Measurements from ENCODE around the gene ALDH1A1.

ALDH1A1 gene

DNA sequence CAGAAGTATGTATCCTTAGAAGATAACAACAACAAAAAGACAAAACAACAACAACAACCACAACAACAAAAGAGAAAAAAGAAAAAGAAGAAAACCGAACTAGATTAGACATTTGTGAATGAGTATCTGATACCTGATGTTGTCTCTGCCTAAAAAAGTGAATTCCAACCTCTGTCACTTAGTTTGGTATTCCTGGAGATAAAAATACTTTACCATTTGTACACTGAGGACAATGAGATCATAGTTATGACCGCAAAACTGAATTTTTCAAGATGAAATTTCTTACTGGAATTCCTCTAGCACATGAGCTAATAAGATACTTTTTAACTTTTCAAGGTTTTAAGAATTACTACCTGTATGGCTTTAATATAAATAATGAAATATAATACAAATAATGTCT is 54.5 kb downstream of the ALDH1A1 start:
- no peak overlapping the region for H3K27ac ChIP-seq (ENCODE audit: low read length)
- no peaks in the 10 kb centered on the region for H3K9me3 ChIP-seq (ENCODE audit: insufficient read depth, low read depth, low read length)
- no peak overlapping the region for H3K9ac ChIP-seq (ENCODE audit: low read depth, low read length)
- H3K4me3 ChIP-seq (ENCODE audit: low read length): no peak overlapping the region
- no peaks in the 10 kb centered on the region for H3K27me3 ChIP-seq (ENCODE audit: insufficient read depth, low read length)
- no peaks in the 10 kb centered on the region for H3K36me3 ChIP-seq (ENCODE audit: insufficient read depth, low read depth, low read length)
- no peaks in the 10 kb centered on the region for H3K4me1 ChIP-seq (ENCODE audit: insufficient read depth, low read length)

DNA sequence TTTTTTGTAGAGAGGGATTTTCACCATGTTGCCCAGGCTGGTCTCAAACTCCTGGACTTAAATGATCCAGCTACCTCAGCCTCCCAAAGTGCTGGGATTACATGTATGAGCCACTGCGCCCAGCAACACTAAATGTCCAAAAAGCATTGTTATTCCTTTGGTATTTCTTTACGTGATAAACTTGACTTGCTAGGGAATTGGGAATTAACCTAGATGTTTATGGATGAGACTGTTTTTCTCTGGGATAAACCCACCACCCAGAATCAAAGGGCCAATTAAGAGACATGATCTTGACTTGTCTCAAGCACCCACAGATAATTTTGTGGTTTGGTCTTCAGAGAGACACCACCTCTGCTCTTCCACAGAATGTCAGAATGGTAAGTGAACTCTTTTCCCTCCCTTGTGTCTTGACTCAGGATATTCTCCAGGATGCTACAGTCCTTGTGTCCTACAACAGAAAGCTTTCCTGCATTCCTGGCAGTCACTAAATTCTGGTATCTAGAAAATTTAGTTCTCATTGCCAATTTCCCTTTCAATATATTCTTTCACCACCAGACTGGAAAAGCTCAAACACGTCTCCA is 55.7 kb downstream of the ALDH1A1 start:
- no peaks in the 10 kb centered on the region for H3K9me3 ChIP-seq (ENCODE audit: insufficient read depth, low read depth, low read length)
- H3K36me3 ChIP-seq (ENCODE audit: insufficient read depth, low read depth, low read length): no peaks in the 10 kb centered on the region
- no peak overlapping the region for H3K9ac ChIP-seq (ENCODE audit: low read depth, low read length)

DNA sequence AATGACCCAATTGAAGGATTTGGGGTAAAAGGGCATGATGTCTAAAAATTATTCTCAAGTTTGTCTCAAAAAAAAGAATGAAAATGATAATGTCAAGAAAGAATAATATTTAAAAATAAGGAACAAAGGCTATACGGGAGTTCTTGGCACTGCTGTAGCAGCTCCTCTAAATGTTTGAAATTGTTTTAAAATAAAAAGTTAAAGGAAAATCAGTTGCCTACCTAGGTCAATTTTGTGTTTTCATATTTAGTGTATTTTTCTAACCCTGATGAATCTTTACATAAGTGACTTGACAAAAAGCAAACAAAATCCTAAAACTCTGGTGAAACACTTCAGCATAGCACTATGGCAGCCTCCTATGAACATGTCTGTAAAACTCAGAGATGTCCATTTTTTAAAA is 56.4 kb downstream of the ALDH1A1 start:
- no peaks in the 10 kb centered on the region for H3K9me3 ChIP-seq (ENCODE audit: insufficient read depth, low read depth, low read length)
- no peak overlapping the region for H3K4me3 ChIP-seq (ENCODE audit: low read length)
- no peaks in the 10 kb centered on the region for H3K4me1 ChIP-seq (ENCODE audit: insufficient read depth, low read length)
- H3K27ac ChIP-seq (ENCODE audit: low read length): no peak overlapping the region
- no peaks in the 10 kb centered on the region for H3K27me3 ChIP-seq (ENCODE audit: insufficient read depth, low read length)
- H3K36me3 ChIP-seq (ENCODE audit: insufficient read depth, low read depth, low read length): no peaks in the 10 kb centered on the region
- no peak overlapping the region for H3K9ac ChIP-seq (ENCODE audit: low read depth, low read length)

More for the DNA sequence above, 55.7 kb downstream of the ALDH1A1 start:
- no peaks in the 10 kb centered on the region for H3K27me3 ChIP-seq (ENCODE audit: insufficient read depth, low read length)
- H3K4me1 ChIP-seq (ENCODE audit: insufficient read depth, low read length): no peaks in the 10 kb centered on the region
- H3K4me3 ChIP-seq (ENCODE audit: low read length): no peak overlapping the region
- no peak overlapping the region for H3K27ac ChIP-seq (ENCODE audit: low read length)

DNA sequence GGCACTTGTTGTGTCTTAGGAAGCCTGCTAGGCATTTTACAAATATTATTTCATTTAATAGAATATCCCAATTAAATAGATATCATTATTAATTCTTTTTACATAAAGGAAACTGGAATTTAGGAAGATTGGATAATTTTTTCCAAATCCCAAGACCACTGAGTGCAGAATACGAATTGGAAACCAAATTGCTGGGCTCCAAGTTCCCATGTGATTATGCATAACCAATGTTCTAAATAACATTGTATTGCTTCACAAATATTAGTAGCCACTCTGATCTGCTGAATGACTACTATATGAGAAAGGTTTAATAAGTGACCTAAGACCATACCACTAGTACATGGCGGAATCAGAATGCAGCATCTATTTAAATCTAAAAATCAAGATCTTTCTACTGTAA is 57.7 kb downstream of the ALDH1A1 start:
- no peaks in the 10 kb centered on the region for H3K9me3 ChIP-seq (ENCODE audit: insufficient read depth, low read depth, low read length)
- no peaks in the 10 kb centered on the region for H3K36me3 ChIP-seq (ENCODE audit: insufficient read depth, low read depth, low read length)
- no peak overlapping the region for H3K9ac ChIP-seq (ENCODE audit: low read depth, low read length)
- no peaks in the 10 kb centered on the region for H3K27me3 ChIP-seq (ENCODE audit: insufficient read depth, low read length)
- H3K4me3 ChIP-seq (ENCODE audit: low read length): no peak overlapping the region
- no peaks in the 10 kb centered on the region for H3K4me1 ChIP-seq (ENCODE audit: insufficient read depth, low read length)
- no peak overlapping the region for H3K27ac ChIP-seq (ENCODE audit: low read length)

DNA sequence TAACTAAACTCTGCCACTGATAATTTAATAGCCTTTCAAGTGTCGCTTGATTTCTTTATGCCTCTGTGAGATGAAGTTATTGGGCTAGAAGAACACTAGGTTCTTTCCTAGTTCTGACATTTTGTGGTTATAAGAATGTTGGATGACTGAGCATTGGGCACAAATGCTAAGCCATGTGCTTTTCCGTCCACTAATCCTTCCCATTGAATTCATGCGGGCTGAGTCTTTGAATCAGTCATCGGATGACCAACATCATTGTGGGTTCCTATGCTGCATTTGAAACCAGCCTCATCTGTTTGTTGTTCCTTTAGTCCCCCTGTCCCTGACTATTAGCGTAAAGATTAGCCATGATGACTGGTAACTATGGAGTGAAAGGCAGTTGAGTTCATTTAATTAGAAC is 58.5 kb downstream of the ALDH1A1 start:
- Histone ChIP-seq H3K4me1 (ENCODE audit: insufficient read depth, low read length) (no peaks in the 10 kb centered on the region), H3K27me3 (ENCODE audit: insufficient read depth, low read length) (no peaks in the 10 kb centered on the region), H3K9ac (ENCODE audit: low read depth, low read length) (no peak overlapping the region), H3K36me3 (ENCODE audit: insufficient read depth, low read depth, low read length) (no peaks in the 10 kb centered on the region), H3K4me3 (ENCODE audit: low read length) (no peak overlapping the region), H3K27ac (ENCODE audit: low read length) (no peak overlapping the region), H3K9me3 (ENCODE audit: insufficient read depth, low read depth, low read length) (no peaks in the 10 kb centered on the region)

DNA sequence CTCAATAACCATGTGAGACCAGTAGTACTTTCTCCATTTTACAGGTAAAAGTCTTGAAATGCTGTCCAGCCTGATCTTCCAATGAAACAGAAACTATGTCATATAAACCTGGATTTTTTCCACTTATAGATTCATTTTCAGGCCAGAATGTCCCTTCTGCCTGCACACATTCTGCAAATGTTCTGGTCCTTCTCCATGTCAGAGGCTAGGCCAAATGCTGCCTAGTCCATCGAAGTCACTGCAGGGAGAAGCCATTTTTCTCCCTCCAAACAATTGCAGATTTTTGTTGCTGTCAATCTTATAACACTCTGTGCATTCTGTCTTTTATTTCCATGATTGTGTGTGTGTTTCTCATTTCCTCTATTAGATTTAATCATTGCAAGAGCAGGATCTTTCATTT is 59.4 kb downstream of the ALDH1A1 start:
- Histone ChIP-seq H3K4me1 (ENCODE audit: insufficient read depth, low read length) (no peaks in the 10 kb centered on the region), H3K9ac (ENCODE audit: low read depth, low read length) (no peak overlapping the region), H3K27ac (ENCODE audit: low read length) (no peak overlapping the region), H3K27me3 (ENCODE audit: insufficient read depth, low read length) (no peaks in the 10 kb centered on the region), H3K9me3 (ENCODE audit: insufficient read depth, low read depth, low read length) (no peaks in the 10 kb centered on the region), H3K4me3 (ENCODE audit: low read length) (no peak overlapping the region), H3K36me3 (ENCODE audit: insufficient read depth, low read depth, low read length) (no peaks in the 10 kb centered on the region)

DNA sequence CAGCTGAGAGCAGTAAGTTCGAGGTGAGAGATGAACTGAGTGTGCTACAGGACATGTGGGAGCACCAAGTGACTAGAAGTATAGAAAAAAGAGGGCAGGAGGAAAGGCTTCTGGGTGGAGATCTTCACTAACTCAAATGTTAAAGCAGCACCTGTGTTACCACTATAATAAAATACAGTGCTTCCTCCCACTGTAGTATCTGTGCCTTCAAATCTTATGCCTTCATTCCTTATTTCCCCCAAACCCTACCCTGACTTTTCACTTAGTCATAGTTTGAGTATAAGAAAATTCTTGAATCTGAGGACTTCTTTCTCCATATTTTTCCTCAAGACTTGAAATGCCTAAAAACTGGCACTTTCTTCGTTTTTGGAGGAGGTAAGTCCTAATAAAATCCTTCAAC is 61.8 kb downstream of the ALDH1A1 start:
- no peak overlapping the region for H3K9ac ChIP-seq (ENCODE audit: low read depth, low read length)
- H3K4me3 ChIP-seq (ENCODE audit: low read length): no peak overlapping the region
- H3K4me1 ChIP-seq (ENCODE audit: insufficient read depth, low read length): no peaks in the 10 kb centered on the region
- H3K27ac ChIP-seq (ENCODE audit: low read length): no peak overlapping the region
- H3K36me3 ChIP-seq (ENCODE audit: insufficient read depth, low read depth, low read length): no peaks in the 10 kb centered on the region
- H3K9me3 ChIP-seq (ENCODE audit: insufficient read depth, low read depth, low read length): peaks cover 6% of the 10 kb centered on the region; the same call in 1 of the 2 replicates
- H3K27me3 ChIP-seq (ENCODE audit: insufficient read depth, low read length): no peaks in the 10 kb centered on the region

DNA sequence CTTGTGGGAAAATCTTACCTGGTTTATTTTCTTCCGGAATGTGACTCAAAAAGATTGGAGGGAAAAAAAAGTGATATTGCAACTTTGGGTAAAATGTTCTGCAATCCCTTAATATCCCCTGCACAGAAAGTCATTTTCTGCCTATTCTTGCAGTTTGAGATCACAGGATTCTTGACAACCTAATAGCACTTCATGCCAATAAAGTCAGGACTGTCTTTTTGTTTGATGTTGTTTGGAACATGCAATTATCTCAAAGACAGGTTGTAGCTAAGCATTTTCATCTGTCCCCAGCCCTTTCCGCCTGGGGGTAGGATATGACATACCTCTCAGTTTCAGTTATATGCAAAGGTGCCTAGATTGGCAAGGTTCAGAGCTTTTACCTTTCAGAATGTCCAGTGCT is 63.9 kb downstream of the ALDH1A1 start:
- no peaks in the 10 kb centered on the region for H3K4me1 ChIP-seq (ENCODE audit: insufficient read depth, low read length)
- no peak overlapping the region for H3K4me3 ChIP-seq (ENCODE audit: low read length)
- no peaks in the 10 kb centered on the region for H3K27me3 ChIP-seq (ENCODE audit: insufficient read depth, low read length)
- H3K27ac ChIP-seq (ENCODE audit: low read length): no peak overlapping the region
- H3K36me3 ChIP-seq (ENCODE audit: insufficient read depth, low read depth, low read length): no peaks in the 10 kb centered on the region
- H3K9ac ChIP-seq (ENCODE audit: low read depth, low read length): no peak overlapping the region
- H3K9me3 ChIP-seq (ENCODE audit: insufficient read depth, low read depth, low read length): peaks cover 6% of the 10 kb centered on the region; the same call in 1 of the 2 replicates

DNA sequence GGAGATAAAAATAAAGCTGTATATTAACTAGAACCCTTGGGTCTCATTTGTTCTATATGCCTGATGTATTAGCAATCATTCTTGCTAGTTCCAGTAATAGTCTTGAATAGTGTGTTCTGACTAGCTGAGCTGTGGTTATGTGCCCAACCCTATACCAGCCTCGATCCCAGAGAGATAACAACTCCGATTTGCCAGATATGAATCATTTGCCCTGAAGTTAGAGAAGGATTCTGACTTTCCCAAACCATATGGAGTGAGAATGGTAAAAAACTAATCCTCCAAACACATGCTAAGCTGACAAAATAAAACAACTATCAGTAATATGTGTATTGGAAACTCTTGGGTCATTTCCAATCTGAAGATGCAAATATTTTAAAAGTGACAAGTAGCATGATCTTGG is 64.8 kb downstream of the ALDH1A1 start:
- H3K9me3 ChIP-seq (ENCODE audit: insufficient read depth, low read depth, low read length): peaks cover 6% of the 10 kb centered on the region; the same call in 1 of the 2 replicates
- no peak overlapping the region for H3K27ac ChIP-seq (ENCODE audit: low read length)
- H3K27me3 ChIP-seq (ENCODE audit: insufficient read depth, low read length): no peaks in the 10 kb centered on the region
- H3K4me1 ChIP-seq (ENCODE audit: insufficient read depth, low read length): no peaks in the 10 kb centered on the region
- H3K9ac ChIP-seq (ENCODE audit: low read depth, low read length): no peak overlapping the region
- no peaks in the 10 kb centered on the region for H3K36me3 ChIP-seq (ENCODE audit: insufficient read depth, low read depth, low read length)
- H3K4me3 ChIP-seq (ENCODE audit: low read length): no peak overlapping the region

DNA sequence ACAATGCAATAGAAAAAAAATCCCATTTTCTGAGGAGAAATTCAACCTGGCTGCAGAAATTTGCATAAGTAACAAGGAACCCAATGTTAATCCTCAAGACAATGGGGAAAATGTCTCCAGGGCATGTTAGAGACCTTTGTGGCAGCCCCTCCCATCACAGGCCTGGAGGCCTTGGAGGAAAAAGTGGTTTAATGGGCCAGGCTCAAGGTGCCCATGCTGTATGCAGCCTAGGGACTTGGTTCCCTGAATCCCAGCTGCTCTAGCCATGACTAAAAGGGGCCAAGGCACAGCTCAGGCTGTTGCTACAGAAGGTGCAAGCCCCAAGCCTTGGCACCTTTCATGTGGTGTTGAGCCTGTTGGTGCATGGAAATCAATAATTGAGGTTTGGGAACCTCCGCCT is 66.5 kb downstream of the ALDH1A1 start:
- H3K36me3 ChIP-seq (ENCODE audit: insufficient read depth, low read depth, low read length): no peaks in the 10 kb centered on the region
- peaks cover 6% of the 10 kb centered on the region; the same call in 1 of the 2 replicates for H3K9me3 ChIP-seq (ENCODE audit: insufficient read depth, low read depth, low read length)
- H3K9ac ChIP-seq (ENCODE audit: low read depth, low read length): no peak overlapping the region
- no peaks in the 10 kb centered on the region for H3K4me1 ChIP-seq (ENCODE audit: insufficient read depth, low read length)
- no peak overlapping the region for H3K27ac ChIP-seq (ENCODE audit: low read length)
- H3K27me3 ChIP-seq (ENCODE audit: insufficient read depth, low read length): no peaks in the 10 kb centered on the region
- no peak overlapping the region for H3K4me3 ChIP-seq (ENCODE audit: low read length)

DNA sequence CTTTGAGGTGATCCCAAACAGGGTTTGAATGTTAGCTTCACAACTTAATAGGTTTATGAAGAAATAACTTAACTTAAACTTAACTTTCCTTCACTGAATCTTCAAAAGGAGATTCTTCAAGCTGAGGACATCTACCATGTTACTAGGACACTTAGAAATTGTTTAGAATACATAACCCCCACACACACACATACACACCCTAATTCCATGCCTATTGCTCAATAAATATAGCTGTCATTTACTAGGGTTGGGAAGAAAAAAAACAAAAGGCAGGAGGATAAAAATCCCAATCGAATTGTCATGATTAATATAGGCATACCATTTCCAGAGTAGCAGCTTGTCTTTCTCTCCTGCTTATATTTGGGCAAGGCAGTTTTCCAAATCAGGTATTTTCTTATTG is 68.3 kb downstream of the ALDH1A1 start:
- Histone ChIP-seq H3K36me3 (ENCODE audit: insufficient read depth, low read depth, low read length) (no peaks in the 10 kb centered on the region), H3K4me3 (ENCODE audit: low read length) (no peak overlapping the region), H3K4me1 (ENCODE audit: insufficient read depth, low read length) (no peaks in the 10 kb centered on the region), H3K9me3 (ENCODE audit: insufficient read depth, low read depth, low read length) (peaks cover 6% of the 10 kb centered on the region; the same call in 1 of the 2 replicates), H3K27me3 (ENCODE audit: insufficient read depth, low read length) (no peaks in the 10 kb centered on the region), H3K9ac (ENCODE audit: low read depth, low read length) (no peak overlapping the region), H3K27ac (ENCODE audit: low read length) (no peak overlapping the region)

DNA sequence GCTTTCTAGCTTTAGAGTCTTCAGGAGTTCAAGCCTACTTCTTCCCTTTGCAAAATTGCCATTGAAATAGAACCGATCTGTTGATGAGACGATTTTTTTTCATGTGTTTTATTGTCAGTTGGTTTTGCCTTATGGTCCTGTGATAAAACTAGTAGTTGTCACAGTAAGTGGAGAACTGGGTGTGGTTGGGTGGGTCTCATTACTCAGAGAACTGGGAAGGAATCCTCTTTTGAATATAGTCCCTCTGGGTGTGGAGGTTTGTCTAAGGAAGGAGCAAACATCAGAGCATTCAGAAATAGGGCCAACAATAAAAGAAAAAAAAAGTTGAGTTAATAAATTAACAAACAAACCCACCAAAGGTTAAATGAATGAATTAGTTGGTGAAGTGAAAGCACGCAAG is 69.0 kb downstream of the ALDH1A1 start:
- Histone ChIP-seq H3K36me3 (ENCODE audit: insufficient read depth, low read depth, low read length) (no peaks in the 10 kb centered on the region), H3K27me3 (ENCODE audit: insufficient read depth, low read length) (no peaks in the 10 kb centered on the region), H3K9me3 (ENCODE audit: insufficient read depth, low read depth, low read length) (peaks cover 6% of the 10 kb centered on the region; the same call in 1 of the 2 replicates), H3K4me3 (ENCODE audit: low read length) (no peak overlapping the region), H3K4me1 (ENCODE audit: insufficient read depth, low read length) (no peaks in the 10 kb centered on the region), H3K27ac (ENCODE audit: low read length) (no peak overlapping the region), H3K9ac (ENCODE audit: low read depth, low read length) (no peak overlapping the region)

Data from iPS-20b (cell line).